Activated T-cell treated with anti-CD3 and anti-CD28 coated beads for 1 hour (primary cell): ENCODE results near the gene MAP4K3.

ENCODE experiments used
- DNase-seq: peaks from one replicate; pipeline ENCODE4 v3.0.0-alpha.2; 2020; ENCODE audit warnings: low read depth

The MAP4K3 gene

DNA sequence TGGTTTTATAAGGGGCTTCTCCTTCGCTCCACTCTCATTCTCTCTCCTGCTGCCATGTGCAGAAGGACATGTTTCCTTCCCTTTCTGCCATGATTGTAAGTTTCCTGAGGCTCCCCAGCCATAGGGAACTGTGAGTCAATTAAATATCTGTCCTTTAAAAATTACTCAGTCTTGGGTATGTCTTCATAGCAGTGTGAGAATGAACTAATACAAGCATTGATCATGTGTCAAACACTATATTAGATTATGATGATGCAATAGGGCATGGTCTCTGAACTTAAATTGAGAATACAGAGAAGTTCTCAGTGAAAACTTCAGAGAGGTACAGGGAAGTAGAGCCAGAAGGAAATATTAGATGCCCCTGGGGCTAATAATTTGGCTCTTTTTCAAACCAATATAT lies 5.9 kb upstream of the MAP4K3 start:
- DNase-seq: no peak

DNA sequence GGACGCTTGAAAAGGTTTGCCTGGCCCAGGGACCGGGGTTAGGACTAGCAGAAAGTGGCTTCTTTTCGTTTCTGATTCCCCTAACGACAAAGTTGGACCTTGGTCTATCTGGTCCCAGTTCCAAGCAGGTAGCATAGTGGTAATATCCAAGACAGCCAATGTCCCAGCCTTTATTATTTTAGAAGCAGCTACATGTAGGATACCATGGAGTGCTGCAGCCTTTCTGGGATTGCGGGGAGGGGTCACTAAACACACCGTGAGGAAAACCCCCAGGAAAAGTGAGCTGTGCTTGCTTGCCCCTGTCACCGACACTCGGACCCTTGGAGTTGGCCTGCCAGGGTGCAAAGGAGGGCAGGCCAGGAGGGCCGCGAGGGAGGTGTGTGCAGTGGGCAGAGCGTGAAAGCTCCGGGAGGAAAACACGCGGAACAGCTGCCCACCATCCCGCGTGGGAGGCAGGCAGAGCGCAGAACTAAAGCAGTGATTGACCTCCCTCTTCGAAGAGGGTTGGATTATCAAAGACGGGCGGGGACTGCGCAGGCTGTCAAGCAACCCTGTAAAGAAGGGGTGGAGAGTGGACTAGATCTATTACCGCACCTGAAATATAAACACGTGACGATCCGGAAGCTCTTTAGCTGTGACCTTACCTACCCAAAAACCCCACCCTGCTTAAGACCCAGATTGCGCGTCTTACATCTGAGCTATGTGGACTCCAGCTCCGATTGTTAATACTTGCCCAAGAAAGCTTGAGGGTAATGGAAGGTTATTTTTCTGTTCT lies 624 bp upstream of the MAP4K3 start:
- DNase-seq: peak; percentile 9

GRCh38 chr2:39435741-39436591 lies 1.1 kb downstream of the MAP4K3 start:
- no peak for DNase-seq

- no peak for DNase-seq
Observed at GRCh38 chr2:39435234-39435633, 1.9 kb downstream of the MAP4K3 start.

GRCh38 chr2:39434233-39434897 lies 2.7 kb downstream of the MAP4K3 start:
- no peak for DNase-seq

DNA sequence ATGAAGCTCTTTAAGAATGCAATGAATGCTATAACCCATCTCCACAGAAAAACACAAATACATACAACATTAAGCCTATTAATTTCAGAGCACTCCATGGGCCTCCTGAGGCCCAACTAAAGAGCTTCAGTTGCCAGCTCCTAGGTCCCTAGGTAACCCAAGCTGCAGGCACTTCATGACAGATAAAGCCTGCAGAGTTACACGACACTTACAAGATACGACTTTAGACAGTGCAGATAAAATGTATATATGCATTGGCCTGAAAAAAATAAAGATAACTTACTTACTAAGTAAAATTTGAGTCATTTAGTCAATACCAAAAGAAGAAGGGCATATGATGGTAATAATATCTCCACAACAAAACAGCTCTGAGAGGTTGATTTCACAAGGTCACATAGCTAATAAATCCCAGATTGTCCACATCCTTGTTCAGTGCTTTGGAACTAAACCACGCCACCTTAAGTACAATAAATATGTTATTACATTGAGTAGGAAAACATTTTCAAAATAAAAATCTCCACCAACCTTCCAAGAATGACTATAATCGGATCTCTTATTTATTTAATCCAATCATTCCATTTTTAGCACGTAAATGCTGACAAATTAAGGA lies 3.4 kb downstream of the MAP4K3 start:
- no peak for DNase-seq

GRCh38 chr2:39432701-39433100 lies 4.4 kb downstream of the MAP4K3 start:
- DNase-seq: no peak

DNA sequence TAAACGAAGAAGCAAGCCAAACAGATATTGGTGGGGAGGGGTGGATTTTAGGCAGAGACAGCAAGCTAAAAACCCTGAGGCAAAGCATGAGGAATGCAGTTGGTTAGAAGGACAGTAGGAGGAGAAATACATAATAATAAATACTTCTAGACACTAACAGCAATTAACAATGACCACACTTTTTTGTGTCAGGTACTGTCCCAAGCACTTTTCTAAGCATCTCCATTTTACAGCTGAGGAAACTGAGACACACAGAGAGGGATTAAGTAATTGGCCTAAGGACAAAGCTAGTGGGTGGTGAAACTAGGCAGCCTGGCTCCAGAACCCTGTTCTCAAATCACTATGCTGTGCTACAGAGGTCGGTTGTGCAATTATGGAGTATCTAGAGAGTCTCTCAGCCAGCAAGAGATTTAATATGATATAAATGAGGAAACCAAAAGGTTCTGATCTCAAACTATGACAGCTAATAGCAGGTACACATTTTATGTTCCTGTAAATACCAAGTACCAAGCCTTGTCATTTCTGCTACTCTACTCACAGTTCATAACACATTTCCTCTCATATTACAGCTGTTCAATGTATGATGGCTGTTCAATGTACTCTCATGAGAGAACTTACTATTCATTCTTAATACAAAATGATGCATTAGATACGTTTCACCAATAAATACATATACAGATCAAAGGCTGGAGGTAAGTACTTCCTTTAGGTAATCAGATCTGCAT lies 5.3 kb downstream of the MAP4K3 start:
- DNase-seq: no peak

GRCh38 chr2:39429746-39430145 lies 7.3 kb downstream of the MAP4K3 start:
- DNase-seq: no peak

GRCh38 chr2:39424951-39425350 lies 12.1 kb downstream of the MAP4K3 start:
- DNase-seq: no peak

- DNase-seq: no peak
Observed at GRCh38 chr2:39422700-39423099, 14.4 kb downstream of the MAP4K3 start.

GRCh38 chr2:39421354-39421753 lies 15.7 kb downstream of the MAP4K3 start:
- no peak for DNase-seq

GRCh38 chr2:39419282-39420223 lies 17.5 kb downstream of the MAP4K3 start:
- DNase-seq: no peak

GRCh38 chr2:39418491-39418890 lies 18.6 kb downstream of the MAP4K3 start:
- DNase-seq: no peak

DNA sequence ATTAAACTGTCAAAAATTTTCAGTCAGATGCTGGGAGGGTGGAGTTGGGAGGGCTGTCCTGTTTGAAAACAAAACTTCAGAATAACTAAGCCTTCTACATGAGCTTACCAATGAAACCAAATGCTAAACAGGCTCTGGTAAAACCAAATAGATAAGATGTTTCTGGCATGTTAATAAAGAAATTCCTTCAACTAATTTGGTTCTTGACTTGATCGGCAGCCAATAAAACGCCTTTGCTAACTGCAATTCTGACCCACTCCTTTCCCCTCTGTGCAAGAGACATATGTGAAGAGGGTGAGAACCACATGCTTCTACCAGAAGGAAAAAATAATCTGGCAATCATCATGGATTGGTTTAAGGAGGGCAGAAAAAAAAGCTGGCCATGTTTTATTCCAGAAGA lies 20.9 kb downstream of the MAP4K3 start:
- no peak for DNase-seq

DNA sequence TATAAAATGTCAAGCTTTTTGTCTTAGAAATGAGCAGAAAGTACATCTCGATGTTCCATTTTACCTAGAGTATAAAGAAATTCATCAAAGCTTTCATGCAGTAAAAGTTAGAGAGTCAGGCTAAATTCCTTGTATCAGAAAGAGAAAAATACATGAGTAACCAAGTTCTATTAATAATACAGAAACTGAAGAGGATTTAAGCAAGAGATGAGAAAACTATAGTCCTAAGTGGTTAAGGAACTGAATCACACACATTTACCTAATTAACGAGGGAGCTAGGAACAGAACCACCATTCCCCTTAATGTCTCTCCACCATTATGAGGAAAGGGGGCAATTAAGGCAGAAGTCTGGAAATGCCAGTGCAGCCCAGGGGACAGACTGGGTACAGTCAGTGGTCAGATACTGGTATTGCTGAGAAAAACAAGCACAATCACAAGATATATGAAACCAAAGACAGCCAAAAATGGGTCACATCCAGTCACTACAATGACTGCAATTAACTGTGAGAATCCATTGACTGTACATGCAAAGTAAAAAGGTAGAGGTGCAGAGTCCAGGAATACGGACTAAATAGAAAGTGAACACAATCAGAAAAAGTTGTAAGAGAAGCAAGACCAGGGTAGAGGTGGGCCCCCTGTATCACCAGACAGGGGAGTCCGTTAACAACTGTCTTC lies 23.9 kb downstream of the MAP4K3 start:
- no peak for DNase-seq

DNA sequence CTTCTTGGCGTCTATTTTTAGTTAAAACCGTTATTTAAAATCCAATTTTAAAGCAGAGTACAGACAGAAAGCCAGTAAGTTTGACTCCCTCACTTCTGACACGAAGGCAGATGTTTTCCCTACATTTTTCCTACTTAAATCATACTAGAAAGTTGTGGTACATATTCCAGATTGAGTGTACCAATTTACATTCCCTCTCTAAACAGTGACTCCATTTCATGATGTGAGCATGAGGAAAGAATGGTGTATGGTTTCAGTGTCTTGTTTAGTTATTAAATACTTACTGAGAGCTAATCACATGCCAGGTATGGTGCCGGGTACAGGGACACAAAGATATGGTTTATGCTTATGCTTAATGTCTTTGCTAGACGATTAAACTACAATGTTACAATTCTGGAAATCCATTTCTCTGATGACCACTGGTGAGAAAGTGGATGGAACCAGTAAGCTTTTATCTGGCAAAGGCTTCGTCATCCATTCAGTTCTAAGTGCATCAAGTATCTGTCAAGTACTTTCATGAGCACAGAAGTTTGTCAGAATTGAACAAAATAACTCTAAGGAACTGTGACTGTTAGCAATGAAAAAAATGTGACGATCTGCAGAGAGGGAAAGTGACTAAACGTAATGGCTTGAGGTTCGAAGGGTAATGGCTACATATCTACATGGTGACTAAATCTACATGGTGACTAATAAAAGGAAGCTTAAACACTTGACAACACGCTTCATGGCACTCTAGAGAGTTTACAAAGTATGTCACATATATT lies 25.7 kb downstream of the MAP4K3 start:
- DNase-seq: no peak

- DNase-seq: no peak
Observed at GRCh38 chr2:39409697-39410389, 27.2 kb downstream of the MAP4K3 start.
